CD4-positive, alpha-beta T cell treated with Interleukin-12 subunit alpha and Interleukin-12 subunit beta, for 1 hour (primary cell): ENCODE results near the gene SVIL.
A peak's percentile ranks its signal among the peaks of the same experiment; 100 is the strongest.
"Not testable (repeated sequence)": the region's sequence is repeated elsewhere in the genome, so short reads cannot be mapped to it uniquely, and the experiment has no call there.

Experiments
- DNase-seq: peaks from one replicate; pipeline ENCODE4 v3.0.0-alpha.2; 2020

SVIL gene

DNA sequence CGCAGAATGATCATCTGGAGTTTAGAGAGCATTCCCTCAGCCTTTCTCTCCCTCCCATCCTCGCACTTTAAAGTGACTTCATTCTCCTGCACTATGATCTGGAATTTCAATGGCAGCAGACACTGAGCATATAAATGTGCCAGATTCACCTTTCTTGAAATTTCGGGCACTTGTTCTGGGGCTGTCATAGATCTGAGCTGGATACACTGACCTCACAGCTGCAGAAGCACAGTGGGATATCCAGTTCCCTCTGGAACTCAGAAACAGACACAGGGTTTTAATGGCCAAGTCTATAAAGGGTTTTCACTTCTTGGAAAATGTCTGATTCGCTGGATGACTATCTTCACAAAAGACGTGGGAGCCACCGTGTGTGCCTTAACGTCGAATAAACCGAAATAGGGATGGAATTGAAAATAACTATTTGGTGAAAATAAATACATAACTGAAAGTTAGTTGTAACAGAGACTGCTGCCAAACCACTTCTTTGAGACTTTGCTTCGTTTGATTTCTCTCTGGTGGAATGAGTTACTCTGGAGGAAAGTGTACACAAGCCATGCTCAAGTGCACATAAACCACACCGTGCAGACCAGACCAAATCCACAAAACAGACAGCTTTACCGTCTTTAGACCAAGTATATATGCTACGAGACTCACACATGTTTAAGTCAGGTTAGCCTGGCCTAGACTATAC lies 126.1 kb downstream of the SVIL start:
- no peak for DNase-seq

DNA sequence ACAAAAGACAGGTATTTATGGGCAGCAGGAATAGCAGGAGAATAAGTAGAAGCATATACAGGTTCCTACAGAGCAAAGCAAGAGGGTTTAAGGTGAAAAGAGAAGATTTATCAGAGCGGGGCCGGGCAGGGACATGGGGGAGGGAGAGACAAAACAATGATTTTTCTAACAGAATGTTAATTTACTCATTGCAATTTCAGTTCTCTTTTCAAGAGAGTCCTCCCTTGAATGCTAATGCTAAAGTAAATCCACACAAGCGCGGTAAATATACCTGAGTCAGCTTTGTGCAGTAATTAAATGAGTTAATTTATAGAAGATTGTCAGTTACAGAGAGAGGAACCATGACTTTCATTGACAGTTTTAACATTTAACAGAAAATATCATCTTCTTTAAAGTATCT lies 127.0 kb downstream of the SVIL start:
- not testable (repeated sequence) for DNase-seq

DNA sequence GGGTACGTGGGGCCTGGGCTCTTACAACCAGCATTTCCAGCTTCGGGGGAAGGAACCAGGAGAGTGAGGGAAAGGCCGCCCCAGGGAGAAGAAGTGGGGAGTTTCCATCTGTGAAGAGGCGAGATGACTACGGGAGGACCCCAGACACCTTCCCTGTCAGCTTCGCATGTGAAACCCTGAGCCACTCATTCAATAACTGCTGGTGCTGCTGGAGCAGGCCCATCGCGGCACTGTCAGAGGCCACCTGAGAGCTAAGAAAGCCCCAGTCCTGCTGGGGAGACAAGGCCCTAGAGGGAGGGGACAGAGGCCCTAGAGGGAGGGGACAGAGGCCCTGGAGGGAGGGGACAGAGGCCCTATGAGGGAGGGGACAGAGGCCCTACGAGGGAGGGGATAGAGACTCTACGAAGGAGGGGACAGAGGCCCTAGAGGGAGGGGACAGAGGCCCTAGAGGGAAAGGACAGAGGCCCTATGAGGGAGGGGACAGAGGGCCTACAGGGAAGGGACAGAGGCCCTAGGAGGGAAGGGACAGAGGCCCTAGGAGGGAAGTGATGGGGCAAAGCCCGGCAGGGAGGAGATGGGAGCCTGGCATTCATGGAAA lies 128.3 kb downstream of the SVIL start:
- DNase-seq = not testable (repeated sequence)

DNA sequence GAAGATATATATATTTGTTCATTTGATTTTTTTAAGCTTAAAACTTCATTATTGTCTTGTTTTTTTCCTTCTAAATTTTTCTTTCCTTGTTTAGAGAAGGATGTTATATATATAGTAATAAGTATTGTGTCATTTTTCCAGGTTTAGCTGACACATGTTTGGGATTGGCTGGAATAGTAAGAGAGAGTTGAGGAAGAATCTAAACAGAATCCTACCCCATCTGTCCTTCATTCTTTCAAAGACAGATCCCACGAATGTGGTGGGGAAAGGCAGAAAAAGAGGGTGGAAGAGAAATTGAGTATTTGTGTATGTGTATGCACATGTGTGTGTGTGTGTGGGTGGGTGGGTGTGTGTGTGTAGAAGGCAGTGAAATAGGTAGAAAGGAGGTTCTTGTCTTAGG lies 132.4 kb downstream of the SVIL start:
- no peak for DNase-seq

DNA sequence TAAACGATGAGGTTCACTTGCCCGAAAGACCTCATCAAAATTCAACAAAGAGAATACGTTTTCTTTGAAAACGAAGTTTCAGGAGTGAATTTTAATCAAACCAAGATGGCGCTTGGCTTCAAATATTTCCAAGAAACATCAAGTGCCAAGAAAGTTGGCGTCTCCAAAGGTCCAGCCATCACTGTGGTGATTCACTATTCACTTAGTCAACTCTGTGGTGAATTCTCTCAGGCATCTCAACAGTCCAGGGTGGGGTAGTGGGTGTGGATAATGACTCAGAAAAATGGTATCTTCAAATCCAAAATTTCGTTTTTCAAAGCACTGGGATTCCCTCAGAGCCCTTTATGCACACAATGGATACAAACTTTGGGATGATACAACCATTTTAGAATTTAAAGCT lies 133.1 kb downstream of the SVIL start:
- DNase-seq = no peak

DNA sequence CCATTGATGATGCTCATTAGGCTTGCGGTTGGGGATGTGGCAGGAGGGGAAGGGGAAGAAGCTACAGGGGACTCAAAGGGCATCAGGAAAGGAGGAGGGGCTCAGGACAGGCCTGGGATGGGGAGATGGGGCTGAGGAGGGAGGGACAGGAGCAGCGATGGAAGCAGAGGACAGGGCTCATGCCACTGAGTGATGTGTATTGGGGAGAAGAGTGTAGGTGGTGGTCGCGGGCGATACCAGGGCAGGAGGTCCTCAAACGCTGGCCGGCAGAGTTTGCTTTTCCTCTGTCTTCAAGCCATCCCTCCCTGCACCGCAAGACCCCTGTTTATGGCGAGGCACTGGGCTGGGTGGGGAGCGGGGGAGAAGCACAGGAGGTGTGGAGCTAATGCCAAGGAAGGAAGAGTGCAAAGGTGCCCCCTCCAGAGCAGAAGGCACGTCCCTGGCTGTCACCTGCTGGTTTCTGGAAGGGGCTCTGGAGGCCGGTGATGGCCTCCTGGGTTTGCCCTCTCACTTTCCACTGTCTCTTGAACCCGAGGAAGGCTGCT lies 134.7 kb downstream of the SVIL start:
- DNase-seq = no peak

DNA sequence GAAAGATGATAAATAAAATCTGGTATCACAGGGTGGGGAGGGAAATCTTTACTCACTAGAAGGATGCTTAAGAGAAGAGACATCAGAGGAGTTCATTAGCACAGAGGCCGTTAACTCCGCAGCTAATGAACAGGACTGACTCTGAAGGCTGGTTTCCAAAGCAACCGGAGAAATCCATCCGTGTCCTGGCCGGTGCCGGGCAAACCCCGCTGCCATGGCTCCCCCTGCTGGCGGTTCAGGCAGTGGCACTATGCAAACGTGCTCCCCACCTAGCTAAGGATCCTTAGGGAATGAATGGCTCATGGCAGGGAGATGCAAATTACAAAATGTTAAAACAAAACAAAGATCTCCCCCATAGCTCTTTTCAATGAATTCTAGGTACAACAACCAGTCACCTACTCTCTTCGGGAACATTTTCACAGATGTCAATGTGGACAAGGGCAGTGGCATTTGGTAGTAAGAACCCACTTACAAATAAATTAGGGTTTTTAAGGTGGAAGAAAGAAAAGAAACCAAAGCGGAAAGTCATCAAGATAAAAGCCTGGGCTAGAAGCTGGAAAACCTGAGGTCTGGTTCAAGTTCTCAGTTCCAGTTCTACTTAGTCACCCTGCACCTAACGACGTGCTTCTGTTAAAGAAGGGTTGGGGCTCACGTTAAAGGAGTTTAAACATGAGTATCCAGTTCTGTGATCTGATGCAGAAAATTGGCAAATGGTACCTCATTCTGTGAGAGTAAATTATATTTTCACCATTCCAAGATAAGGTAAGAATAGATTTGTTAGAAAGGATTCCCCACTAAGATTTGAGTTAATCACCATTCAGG lies 138.2 kb downstream of the SVIL start:
- peak; percentile 52 for DNase-seq

DNA sequence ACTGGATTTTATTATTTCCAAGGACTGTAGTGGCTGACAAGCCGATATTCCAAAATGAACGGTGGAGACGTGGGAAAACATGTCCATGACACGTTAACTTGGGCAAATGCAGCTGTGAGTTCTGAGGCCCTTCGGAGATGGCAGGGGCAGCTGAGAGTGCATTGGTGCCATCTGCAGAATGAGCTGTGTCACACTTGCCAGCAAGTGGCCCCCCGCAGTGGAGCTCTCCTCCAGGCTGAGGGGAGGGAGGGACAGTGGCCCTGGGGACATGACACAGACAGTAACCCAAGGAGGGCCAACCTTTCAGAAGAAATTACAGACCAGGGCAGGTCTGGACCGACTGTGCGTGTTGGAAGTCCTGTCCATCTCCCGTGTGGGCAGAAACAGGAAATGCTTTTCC lies 139.4 kb downstream of the SVIL start:
- no peak for DNase-seq

DNA sequence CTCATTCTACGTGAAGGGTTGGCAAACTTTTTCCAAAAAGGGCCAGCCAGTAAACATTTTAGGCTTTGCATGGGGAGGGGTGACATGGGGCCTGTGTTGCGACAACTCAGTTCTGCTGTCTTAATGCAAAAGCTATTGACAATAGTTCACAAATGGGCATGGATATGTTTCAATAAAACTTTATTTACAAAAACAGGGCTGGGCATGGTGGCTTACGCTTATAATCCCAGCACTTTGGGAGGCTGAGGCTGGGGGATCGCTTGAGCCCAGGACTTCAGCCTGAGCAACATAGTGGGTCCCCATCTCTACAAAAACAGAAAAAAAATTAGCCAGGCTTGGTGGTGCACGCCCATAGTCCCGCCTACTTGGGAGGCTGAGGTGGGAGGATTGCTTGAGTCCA lies 141.1 kb downstream of the SVIL start:
- DNase-seq = no peak

DNA sequence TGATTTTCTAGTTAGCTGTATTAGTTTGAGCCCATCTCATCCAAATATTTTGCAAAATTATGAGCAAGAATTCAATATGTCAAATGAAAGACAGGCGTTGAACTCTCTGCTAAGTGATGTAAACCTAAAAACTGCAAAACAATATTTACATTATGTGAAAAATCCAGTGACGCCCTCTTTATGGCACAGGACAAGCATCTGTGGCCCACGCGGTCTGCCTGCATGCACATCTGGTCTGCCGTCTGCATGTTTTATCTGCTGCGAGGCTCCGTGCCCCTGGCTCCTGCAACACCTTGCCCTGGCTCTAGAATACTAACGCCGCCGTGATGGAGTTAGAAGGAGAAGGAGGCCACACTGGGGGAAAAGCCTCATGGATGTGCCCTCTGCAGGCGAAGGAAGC lies 142.0 kb downstream of the SVIL start:
- DNase-seq = no peak

DNA sequence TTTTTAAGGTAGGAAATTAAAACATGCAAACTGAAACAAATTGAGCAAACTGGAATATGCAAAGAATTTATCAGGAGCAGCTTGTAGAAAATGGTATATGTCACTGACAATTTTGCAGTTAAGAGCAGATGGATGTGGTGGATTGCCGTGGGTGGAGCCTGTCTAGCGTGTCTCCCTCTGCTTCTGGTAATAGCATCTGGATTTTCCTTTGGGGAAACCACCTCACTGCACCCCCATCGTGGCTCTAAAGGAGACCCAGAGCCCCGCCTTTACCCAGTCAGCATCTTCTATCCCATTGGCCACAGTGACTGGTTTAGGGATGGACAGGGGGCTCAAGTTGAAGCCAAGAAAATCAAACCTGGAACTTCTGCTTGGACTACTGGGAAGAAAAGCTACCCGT lies 142.9 kb downstream of the SVIL start:
- DNase-seq = no peak

DNA sequence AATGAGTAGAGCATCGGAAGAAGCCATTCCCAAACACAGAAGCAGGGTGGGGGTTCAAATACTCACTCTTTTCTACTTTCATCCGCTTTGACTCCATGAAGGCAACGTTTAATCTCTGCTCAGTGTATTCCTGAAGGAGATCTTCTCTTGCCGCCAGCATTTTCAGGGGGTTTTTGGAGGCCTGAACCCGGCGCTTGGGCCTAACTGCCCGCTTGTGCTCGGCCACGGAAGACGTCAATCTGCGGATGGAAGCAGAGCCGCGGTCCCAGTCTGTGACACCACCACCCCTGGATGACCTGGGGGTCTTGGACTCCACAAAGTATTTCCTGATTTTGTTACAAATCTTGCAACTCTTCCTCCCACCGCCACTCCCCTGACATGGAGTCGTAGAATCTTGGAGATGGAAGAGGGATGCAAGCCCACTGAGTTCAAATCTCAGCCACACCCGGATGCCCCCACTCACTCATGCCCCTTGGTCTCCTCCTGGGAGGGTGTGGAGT lies 143.9 kb downstream of the SVIL start:
- DNase-seq = not testable (repeated sequence)

DNA sequence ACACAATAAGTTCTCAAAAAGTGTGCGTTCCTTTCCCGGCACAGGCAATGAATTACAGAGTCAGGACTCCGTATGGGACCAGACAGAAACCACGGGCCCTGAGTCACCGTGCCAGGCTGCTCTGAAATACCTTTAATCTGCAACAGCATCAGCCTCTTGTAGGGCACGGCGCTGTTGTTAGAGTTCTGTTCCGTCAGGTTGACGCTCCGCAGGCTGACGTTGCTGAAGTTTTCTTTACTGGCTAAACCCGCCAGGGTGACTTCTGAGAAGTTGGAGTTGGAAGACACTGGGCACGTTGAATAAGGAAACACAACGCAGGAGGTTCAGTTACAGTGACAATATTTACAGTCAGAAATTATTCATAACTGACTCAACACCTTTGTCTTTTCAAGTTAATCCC lies 146.3 kb downstream of the SVIL start:
- not testable (repeated sequence) for DNase-seq

DNA sequence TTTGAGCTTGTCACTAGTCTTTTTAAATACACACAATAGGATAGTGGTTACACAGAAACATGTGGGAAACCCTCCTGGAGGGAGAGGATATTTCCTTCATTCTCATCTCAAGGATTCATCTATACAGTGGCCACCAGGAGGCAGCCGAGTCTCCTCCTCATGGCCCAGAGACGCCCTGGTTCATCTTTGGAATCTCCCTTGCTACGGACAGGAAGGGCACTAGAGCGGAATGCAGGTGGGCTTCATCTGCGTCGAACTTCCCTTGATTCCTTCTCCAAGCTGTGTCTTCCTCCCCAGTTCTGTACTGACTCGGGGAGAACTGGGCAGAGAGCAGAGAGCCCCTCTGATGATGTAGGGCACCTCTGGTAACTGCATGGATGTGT lies 146.9 kb downstream of the SVIL start:
- DNase-seq = not testable (repeated sequence)

DNA sequence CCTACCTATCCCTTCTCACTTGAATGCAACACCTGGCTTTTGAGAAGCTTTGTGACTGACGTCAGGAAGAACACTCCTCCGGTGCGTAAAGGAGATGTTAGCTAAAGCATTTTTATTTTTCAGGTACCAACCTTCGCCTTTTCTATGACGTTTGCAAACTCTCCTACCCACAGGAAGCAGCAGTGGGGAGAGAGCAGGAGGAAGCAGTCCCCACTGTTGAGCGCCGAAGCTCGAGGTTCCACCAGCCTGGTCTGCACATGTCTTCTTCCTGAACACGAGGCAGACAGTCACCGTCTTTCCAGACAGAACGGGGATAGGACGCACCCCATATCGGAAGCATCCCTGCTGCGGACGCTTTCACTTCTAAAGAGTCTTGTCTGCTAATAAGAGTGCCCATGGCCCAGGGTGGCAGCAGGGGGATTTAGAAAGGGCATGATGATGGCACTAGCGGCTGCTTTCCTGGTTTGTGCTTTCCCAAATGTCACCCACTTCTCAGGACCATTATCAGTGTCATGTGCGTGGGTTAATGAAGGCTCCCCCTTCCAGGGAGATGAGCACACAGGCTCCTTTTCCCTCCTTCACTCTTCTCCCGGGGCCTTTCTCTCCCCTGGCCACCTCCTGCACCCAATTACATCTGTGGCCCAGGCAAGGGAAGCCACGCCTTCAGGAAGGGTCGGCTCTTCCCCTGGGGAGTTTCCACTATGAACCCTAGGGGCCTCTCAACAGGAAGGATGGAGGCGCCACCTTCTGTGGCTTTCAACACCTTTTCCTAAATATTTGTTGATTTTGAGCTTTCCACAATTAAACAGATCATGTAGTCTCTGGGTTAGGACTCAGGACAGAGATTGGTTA lies 147.5 kb downstream of the SVIL start:
- DNase-seq = not testable (repeated sequence)

DNA sequence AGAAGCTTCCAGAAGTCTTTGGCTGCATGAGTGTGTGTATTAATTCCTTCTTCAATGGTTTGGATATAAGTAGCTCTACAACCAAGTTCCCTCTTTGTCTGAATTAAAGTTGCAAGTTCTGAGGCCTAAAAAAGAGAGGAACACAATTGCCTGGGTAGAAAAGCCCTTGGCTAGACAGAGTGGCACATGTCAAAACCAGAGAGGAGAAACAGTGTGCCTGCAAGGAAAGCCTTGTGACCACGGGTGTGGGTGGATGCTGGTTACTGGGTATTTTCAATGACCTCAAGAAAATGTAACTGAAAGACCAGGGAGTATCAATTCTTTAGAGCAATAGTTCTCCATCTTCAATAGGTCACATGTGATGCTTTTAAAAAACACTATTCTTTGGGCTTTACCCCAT lies 148.3 kb downstream of the SVIL start:
- no peak for DNase-seq

DNA sequence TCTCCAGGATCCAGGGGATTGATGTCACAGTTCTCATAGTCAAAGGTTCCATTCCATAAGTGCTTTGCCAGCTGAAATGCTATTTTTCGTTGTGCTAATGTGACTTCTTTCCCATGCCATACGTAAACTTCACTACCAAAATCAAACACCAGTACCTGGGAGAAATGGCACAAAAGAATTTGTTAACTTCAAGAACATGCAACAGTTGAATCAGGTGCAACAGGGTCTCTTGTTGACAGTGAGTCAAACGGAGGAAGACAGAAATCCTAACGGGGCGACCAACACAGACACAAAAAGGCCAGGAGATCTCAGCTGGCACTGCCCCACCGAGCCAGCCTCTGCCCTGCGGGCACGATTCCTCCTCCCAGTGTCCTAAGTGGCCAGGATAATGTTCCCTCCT lies 150.1 kb downstream of the SVIL start:
- DNase-seq = not testable (repeated sequence)

DNA sequence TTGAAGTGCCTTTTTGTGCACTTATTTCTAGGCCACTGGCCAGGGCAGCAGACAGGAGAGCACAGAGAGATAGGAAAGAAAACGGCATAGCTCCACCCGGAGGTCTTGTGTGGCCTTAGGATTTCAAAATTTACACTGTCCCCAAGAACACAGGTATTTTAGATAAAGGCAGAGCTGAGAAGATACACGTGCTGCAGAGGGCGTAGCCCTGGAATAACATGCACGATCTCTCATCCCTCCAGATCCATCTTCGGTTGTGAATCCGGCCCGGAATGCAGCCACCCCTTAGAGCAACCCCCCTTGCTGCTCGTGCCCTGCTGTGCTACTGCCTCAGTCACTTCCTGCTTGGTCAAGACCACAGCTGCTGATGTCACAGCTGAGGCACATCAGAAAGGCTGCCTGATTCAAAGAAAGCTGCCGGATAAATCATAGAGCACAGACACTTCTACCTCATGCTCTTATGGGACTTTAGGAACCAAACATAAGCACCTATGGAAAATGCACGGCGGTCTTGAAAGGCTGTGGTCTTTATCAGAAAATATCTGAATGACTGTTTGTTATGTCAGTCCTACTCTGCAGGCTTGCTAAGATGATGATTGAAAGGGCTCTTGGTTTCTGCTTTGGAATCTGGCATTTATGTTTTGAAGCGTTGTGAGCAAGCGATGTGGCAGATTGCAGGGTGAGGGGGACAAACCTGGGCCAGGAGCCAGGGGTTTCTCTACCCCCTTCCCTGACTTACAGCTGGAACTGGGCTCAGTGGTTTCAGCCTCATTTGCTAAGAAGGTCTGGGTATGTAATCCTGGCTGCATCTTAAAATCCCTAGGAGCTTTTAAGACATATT lies 152.0 kb downstream of the SVIL start:
- DNase-seq = no peak

DNA sequence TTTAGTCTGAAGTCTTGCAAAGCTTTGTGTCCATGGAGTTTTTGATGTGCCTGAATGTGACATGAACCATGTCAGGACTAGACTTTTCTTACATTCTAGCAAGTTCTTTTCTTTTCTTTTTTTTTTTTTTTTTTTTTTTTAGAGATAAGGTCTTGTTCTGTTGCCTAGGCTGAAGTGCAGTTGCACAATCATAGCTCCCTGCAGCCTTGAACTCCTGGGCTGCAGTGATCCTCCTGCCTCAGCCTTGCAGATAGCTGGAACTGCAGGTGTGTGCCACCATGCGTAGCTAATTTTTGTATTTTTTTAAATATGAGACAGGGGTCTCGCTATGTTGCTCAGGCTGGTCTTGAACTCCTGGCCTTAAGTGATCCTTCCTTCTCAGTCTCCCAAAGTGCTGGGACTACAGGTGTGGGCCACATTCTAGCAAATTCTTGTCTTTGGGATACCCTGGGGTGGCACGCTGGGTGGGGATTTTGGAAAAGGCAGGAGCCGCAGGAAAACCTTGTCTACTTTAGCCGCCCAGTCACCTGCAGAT lies 152.8 kb downstream of the SVIL start:
- no peak for DNase-seq

DNA sequence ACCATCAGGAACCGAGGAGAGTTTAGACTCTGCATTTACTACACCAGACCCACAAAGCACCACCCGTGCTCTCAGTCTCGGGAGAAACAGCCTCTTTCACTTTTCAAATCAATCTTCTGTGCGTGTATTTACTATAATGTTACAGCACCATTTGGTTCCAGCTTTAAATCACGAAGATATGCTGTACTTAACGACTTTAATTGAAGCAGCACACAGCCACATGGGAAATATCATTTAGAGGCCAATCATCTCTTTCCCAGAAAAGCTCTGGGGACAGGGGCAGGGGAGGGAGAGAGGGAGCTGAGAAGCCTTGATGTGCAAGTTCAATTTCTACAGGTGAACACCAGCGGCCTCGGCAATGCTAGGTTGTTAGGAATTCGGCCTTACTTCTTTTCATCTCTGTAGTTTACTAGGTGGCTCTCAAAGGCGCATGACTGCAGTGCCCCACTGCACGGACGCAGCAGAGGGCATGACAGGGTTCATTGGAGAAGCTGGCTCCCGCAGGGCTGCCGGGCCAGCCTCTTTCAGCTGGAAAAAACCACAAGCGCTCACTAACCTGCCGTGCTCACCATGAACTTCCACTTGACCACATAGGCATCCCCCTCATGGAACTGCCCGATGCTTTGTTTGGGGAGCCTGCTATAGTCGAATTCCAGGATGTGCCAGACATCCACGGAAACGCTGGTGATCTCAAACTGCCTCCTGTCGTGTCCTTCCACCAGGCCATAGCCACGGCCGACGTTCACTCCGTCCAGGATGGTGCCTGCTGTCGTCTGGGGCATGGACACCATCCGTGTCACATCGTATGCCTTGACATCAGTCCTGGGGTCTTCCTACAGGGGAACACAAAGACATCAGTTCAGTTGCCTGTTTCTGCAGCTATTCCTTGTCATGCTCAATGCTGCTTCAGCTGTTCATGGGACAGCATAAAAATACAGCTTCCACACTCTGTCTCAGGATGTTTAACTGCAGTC lies 154.5 kb downstream of the SVIL start:
- no peak for DNase-seq
